ENCODE measurements around the gene PRR15L.

GRCh38 chr17:47993031-47993564 is 35.4 kb upstream of the PRR15L start:
- TF ChIP-seq CTCF (IDR thresholded peaks at IDR 0.05), result no peak
- TF ChIP-seq POLR2A (IDR thresholded peaks at IDR 0.05), result no peak

Data from lower leg skin (tissue), 3 donors.